K562 (cell line): ENCODE measurements around the gene PSMB8.

Source experiments
- CTCF ChIP-seq, 3 experiments: IDR thresholded peaks in 2 of 3; conservative IDR thresholded peaks in 1 of 3; 2 replicates each; pipeline ENCODE4 v1.5.1; 2011 to 2012; ENCODE audit warnings: low read length in 3 of 3, mild to moderate bottlenecking in 3 of 3, control low read depth in 2 of 3, improper control_type of control experiment in 1 of 3, inconsistent platforms in 1 of 3, low read depth in 1 of 3, mixed read lengths in 1 of 3, moderate library complexity in 1 of 3; ENCODE audit not compliant: insufficient read depth in 2 of 3
- E2F8 ChIP-seq: fragments of 450-650 bp; IDR thresholded peaks from 2 replicates; pipeline ENCODE4 v1.7.1; 2018; ENCODE audit warnings: mild to moderate bottlenecking, low read depth; ENCODE audit not compliant: partially characterized antibody
- EGR1 ChIP-seq: fragments of 450-650 bp; conservative IDR thresholded peaks from 2 replicates; pipeline ENCODE4 v1.6.1; 2017; ENCODE audit warnings: mild to moderate bottlenecking
- ILK ChIP-seq: fragments of 450-650 bp; IDR thresholded peaks from 2 replicates; pipeline ENCODE4 v1.6.1; 2016; ENCODE audit warnings: missing genetic modification characterization, low read depth, mild to moderate bottlenecking, missing compliant biosample characterization, moderate library complexity, borderline replicate concordance
- MAX ChIP-seq: sonication (generic); formaldehyde crosslinking; IDR thresholded peaks from 2 replicates; pipeline ENCODE4 v1.9.0; 2022; ENCODE audit warnings: mild to moderate bottlenecking, missing genetic modification reagents
- NFE2 ChIP-seq: IDR thresholded peaks from 2 replicates; pipeline ENCODE4 v1.6.1; 2014; ENCODE audit warnings: antibody characterized with exemption, low read depth
- NFIC ChIP-seq: fragments of 450-650 bp; IDR thresholded peaks from 2 replicates; pipeline ENCODE4 v1.6.1; 2017; ENCODE audit warnings: mild to moderate bottlenecking, inconsistent platforms
- ZFP91 ChIP-seq: sonication (generic); formaldehyde crosslinking; IDR thresholded peaks from 2 replicates; pipeline ENCODE4 v1.8.0; 2022; ENCODE audit warnings: mild to moderate bottlenecking, missing genetic modification reagents
- ZMIZ1 ChIP-seq, 2 experiments: fragments of 150-350 bp in 1 of 2; IDR thresholded peaks; 2 replicates each; pipeline ENCODE4 v1.6.1; 2012 to 2016; ENCODE audit warnings: low read depth in 2 of 2, low read length in 2 of 2, mild to moderate bottlenecking in 1 of 2, moderate library complexity in 1 of 2
- TF ChIP-seq, protein P1 (sequence below): fragments of 450-650 bp; formaldehyde crosslinking; IDR thresholded peaks from 2 replicates; pipeline ENCODE4 v1.4.0; 2022; ENCODE audit warnings: missing genetic modification characterization
- TF ChIP-seq, protein P2 (sequence below): sonication (generic); formaldehyde crosslinking; IDR thresholded peaks from 2 replicates; pipeline ENCODE4 v1.8.0; 2023; ENCODE audit warnings: missing genetic modification reagents, mild to moderate bottlenecking, borderline replicate concordance

- TF ChIP-seq EGR1 (no peak), E2F8 (no peak), NFE2 (no peak), CTCF (IDR thresholded peaks at IDR 0.05 in 2 of 3, conservative IDR thresholded peaks at IDR 0.05 in 1 of 3; ENCODE audit: insufficient read depth in 2 of 3, low read depth in 1 of 3, low read length in 3 of 3) (no peak), NFIC (no peak), ZFP91 (CRISPR knock-in tag) (no peak), ZMIZ1 (IDR thresholded peaks at IDR 0.05; ENCODE audit: low read depth in 2 of 2, low read length in 2 of 2) (no peak), ILK (tag) (no peak), MAX (CRISPR knock-in tag) (no peak)
- TF ChIP-seq, protein P1, sequence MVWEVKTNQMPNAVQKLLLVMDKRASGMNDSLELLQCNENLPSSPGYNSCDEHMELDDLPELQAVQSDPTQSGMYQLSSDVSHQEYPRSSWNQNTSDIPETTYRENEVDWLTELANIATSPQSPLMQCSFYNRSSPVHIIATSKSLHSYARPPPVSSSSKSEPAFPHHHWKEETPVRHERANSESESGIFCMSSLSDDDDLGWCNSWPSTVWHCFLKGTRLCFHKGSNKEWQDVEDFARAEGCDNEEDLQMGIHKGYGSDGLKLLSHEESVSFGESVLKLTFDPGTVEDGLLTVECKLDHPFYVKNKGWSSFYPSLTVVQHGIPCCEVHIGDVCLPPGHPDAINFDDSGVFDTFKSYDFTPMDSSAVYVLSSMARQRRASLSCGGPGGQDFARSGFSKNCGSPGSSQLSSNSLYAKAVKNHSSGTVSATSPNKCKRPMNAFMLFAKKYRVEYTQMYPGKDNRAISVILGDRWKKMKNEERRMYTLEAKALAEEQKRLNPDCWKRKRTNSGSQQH (CRISPR knock-in tag): no peak
- TF ChIP-seq, protein P2, sequence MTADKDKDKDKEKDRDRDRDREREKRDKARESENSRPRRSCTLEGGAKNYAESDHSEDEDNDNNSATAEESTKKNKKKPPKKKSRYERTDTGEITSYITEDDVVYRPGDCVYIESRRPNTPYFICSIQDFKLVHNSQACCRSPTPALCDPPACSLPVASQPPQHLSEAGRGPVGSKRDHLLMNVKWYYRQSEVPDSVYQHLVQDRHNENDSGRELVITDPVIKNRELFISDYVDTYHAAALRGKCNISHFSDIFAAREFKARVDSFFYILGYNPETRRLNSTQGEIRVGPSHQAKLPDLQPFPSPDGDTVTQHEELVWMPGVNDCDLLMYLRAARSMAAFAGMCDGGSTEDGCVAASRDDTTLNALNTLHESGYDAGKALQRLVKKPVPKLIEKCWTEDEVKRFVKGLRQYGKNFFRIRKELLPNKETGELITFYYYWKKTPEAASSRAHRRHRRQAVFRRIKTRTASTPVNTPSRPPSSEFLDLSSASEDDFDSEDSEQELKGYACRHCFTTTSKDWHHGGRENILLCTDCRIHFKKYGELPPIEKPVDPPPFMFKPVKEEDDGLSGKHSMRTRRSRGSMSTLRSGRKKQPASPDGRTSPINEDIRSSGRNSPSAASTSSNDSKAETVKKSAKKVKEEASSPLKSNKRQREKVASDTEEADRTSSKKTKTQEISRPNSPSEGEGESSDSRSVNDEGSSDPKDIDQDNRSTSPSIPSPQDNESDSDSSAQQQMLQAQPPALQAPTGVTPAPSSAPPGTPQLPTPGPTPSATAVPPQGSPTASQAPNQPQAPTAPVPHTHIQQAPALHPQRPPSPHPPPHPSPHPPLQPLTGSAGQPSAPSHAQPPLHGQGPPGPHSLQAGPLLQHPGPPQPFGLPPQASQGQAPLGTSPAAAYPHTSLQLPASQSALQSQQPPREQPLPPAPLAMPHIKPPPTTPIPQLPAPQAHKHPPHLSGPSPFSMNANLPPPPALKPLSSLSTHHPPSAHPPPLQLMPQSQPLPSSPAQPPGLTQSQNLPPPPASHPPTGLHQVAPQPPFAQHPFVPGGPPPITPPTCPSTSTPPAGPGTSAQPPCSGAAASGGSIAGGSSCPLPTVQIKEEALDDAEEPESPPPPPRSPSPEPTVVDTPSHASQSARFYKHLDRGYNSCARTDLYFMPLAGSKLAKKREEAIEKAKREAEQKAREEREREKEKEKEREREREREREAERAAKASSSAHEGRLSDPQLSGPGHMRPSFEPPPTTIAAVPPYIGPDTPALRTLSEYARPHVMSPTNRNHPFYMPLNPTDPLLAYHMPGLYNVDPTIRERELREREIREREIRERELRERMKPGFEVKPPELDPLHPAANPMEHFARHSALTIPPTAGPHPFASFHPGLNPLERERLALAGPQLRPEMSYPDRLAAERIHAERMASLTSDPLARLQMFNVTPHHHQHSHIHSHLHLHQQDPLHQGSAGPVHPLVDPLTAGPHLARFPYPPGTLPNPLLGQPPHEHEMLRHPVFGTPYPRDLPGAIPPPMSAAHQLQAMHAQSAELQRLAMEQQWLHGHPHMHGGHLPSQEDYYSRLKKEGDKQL: no peak
Measured at GRCh38 chr6:32815996-32816395, 27.9 kb downstream of the PSMB8 start.
